Lower lobe of right lung (tissue), 2 donors: ENCODE data around the gene UQCR11. TPM values are rescaled to one million over a fixed set of nuclear protein-coding genes. Genes with fewer than 3 reads are reported as not detected.

Source experiments
- ATAC-seq, 2 donors: fragments of 200-7000 bp; cut with Tn5 transposase; one replicate each; pipeline ENCODE4 v1.9.1; 2020 to 2022; ENCODE audit warnings: mild to moderate bottlenecking in 2 of 2, moderate library complexity in 2 of 2
- DNase-seq: peaks from one replicate; pipeline ENCODE4 v3.0.0-alpha.2; 2020
- H3K27ac ChIP-seq: fragments of 200-600 bp; one replicate; pipeline ENCODE4 v1.8.0; 2022
- H3K27me3 ChIP-seq: fragments of 200-600 bp; one replicate; pipeline ENCODE4 v1.8.0; 2022; ENCODE audit warnings: low read depth
- H3K36me3 ChIP-seq: fragments of 200-600 bp; one replicate; pipeline ENCODE4 v1.8.0; 2022; ENCODE audit warnings: mild to moderate bottlenecking
- H3K4me1 ChIP-seq: fragments of 200-600 bp; one replicate; pipeline ENCODE4 v1.8.0; 2022
- H3K4me3 ChIP-seq: fragments of 200-600 bp; one replicate; pipeline ENCODE4 v1.8.0; 2022; ENCODE audit warnings: mild to moderate bottlenecking
- H3K9me3 ChIP-seq: fragments of 200-600 bp; one replicate; pipeline ENCODE4 v1.8.0; 2022
- intact Hi-C: fragments of 100-400 bp; cut with DNase I; formaldehyde crosslinking; loops from one replicate; pipeline ENCODE4 v1.11.0; 2022
- total RNA-seq: library from RNA; stranded (reverse); fragmentation: NEBNext Ultra II Directional; extraction: Animal tissue kit (Norgen Biotek cat#: 25700); gene quantifications from one replicate; pipeline ENCODE4 v1.2.1, GENCODE V29; 2021
- TF ChIP-seq, protein P1 (sequence below): fragments of 200-600 bp; IDR thresholded peaks from one replicate; pipeline ENCODE4 v1.8.0; 2022; ENCODE audit warnings: antibody characterized with exemption, mild to moderate bottlenecking
- donor health status: DM: no; HTN: yes; CAD: no; lungs with severe emphysema.

Gene UQCR11
- total RNA-seq, 1 donor from 2014 or later = 164 TPM

DNA sequence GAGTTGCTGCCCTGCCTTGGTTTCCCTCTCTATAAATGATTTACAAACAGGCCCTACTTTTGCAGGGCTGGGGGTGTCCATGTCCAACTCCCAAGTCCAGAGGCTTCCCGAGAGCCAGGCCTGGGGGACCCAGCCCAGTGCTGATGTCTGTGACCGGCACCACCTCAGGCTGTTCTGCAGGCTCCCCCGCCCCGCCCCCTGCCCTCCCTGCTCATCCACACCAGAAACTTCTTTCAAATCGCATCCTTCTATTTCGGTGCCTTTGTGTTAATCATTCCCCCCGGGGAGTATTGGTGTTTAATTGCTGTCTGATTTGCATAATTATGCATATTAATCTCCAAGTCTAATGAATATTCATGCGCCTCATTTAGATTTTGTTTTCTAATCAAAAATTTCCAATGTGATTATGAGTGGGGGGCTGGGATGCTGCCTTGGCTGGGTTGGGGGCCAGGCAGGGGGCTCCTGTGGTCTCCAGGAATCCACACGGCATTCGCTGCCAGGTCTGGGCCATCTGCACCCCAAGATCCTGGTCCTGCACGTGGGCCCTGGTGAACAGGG, 28.1 kb upstream of the UQCR11 start:
- intact Hi-C loops = no loop called here
- H3K4me3 ChIP-seq = no peak overlapping the region
- no peaks in the 10 kb centered on the region for H3K4me1 ChIP-seq
- no peaks in the 10 kb centered on the region for H3K9me3 ChIP-seq
- TF ChIP-seq, protein P1, sequence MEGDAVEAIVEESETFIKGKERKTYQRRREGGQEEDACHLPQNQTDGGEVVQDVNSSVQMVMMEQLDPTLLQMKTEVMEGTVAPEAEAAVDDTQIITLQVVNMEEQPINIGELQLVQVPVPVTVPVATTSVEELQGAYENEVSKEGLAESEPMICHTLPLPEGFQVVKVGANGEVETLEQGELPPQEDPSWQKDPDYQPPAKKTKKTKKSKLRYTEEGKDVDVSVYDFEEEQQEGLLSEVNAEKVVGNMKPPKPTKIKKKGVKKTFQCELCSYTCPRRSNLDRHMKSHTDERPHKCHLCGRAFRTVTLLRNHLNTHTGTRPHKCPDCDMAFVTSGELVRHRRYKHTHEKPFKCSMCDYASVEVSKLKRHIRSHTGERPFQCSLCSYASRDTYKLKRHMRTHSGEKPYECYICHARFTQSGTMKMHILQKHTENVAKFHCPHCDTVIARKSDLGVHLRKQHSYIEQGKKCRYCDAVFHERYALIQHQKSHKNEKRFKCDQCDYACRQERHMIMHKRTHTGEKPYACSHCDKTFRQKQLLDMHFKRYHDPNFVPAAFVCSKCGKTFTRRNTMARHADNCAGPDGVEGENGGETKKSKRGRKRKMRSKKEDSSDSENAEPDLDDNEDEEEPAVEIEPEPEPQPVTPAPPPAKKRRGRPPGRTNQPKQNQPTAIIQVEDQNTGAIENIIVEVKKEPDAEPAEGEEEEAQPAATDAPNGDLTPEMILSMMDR = no peak
- no peak for DNase-seq
- no peak for ATAC-seq
- no peaks in the 10 kb centered on the region for H3K27me3 ChIP-seq
- peaks cover 48% of the 10 kb centered on the region for H3K36me3 ChIP-seq
- no peak overlapping the region for H3K27ac ChIP-seq

DNA sequence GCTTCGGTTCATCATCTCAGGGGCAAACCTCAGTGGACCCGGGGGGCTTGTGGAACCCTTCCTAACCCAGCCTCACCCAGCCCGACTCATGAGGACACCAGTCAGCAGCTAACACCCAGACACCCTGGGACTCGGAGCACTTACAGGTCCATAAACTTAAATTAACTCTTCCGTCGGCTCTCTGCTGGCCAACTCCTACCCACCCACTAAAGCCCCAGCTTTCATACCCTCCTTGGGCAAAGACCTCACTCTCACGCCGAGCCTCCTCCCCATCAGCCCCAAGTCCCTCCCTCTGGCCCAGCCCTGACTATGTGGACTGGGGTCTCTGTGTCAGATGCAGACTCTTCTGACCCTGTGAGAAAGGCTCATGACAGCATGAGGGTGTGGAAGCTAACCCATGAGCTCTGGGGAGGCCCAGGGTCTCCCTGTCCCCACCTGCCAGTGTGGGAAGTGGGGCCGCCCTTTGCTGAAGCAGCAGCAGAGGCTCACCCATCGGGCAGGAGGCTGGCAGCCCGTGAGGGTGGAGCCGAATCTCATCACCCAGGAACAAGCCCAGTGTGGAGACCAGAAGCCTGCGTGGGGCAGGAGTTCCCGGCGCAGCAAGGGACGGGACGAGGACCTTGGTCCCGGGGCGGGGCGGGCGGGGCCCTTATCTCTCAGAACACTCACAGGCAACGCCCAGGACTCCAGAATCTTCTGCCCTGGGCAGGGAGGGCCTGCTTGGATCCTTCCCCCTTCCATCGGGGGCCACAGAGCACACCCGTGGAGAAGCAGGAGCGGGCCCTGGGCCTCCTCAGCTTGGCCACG, 27.4 kb upstream of the UQCR11 start:
- Histone ChIP-seq H3K4me1 (no peaks in the 10 kb centered on the region), H3K4me3 (no peak overlapping the region), H3K9me3 (no peaks in the 10 kb centered on the region), H3K27ac (no peak overlapping the region), H3K27me3 (no peaks in the 10 kb centered on the region), H3K36me3 (peaks cover 43% of the 10 kb centered on the region)
- DNase-seq = no peak
- intact Hi-C loops = no loop called here
- no peak for ATAC-seq
- TF ChIP-seq, protein P1 = no peak

DNA sequence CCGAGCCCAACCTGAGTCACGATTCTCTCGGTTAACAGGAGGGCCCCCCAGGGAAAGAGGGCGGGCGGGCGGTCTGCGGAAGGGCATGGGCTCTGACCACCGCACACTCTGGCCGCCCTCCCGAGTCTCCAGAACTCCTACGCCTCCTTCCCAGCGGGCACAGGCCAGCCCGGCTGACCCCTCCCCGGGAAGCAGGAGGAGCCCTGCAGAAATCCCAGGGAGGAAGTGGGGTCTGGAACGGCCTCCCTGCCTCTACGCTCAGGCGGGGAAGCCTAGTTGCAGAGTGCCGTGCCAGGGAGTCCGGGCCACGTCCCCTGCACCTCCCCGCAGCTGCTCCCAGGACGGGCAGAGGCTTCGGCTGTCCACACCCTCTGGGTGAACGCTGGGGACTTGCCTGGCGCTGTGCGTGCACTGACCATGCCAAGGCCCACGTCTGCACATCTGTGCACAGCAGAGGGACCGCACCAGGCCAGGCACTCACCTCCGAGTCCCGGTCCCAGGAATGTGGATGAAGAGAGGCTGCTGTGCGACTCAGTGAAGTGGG, 26.4 kb upstream of the UQCR11 start:
- Histone ChIP-seq H3K9me3 (no peaks in the 10 kb centered on the region), H3K36me3 (peaks cover 40% of the 10 kb centered on the region), H3K4me1 (no peaks in the 10 kb centered on the region), H3K27me3 (no peaks in the 10 kb centered on the region), H3K4me3 (no peak overlapping the region), H3K27ac (no peak overlapping the region)
- peak in 1 of 2 donors; percentile 27 for ATAC-seq
- TF ChIP-seq, protein P1 = no peak
- intact Hi-C loops = no loop called here
- DNase-seq = no peak

DNA sequence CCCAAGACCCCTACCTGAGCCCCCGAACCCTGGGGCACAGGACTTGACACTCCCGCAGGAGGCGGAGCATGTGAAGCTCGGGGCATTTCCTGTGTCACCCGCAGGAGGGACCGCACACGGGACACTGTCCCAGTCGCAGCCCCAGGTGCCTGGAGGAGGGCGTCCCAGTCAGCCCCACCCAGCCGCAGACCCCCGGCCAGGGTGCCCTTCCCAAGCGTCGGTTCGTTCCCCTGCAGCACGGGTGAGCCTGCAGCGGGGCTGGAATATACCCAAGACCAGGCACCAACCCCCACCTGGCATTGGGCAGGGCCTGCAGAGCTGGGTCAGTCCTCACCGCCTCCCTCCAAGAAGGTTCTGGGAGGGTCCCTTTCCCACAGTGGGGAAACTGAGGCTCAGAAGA, 25.5 kb upstream of the UQCR11 start:
- H3K4me3 ChIP-seq = no peak overlapping the region
- intact Hi-C loops = no loop called here
- peaks cover 40% of the 10 kb centered on the region for H3K36me3 ChIP-seq
- H3K9me3 ChIP-seq = no peaks in the 10 kb centered on the region
- no peak for ATAC-seq
- no peaks in the 10 kb centered on the region for H3K27me3 ChIP-seq
- no peak for DNase-seq
- H3K4me1 ChIP-seq = no peaks in the 10 kb centered on the region
- TF ChIP-seq, protein P1 = no peak
- no peak overlapping the region for H3K27ac ChIP-seq

DNA sequence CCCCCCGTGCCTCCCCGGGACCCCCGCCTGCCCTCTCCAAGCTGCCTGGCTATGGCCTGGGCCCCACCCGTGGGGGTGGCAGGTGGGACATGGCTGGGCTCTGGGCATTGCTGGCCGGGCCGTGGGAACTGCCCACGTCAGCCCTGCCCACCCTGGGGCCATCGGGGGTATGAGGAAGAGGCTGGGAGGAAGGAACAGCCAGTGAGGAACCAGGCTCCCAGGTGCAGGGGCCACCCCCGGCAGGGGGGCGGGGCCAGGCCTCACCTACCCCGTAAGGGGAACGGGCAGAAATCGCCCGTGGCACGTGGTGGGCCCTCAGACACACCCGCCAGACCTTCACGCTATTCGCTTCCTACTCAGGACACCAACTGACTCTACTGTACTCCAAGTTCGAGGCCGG, 24.8 kb upstream of the UQCR11 start:
- intact Hi-C loops = no loop called here
- no peaks in the 10 kb centered on the region for H3K9me3 ChIP-seq
- peaks cover 42% of the 10 kb centered on the region for H3K36me3 ChIP-seq
- H3K27ac ChIP-seq = no peak overlapping the region
- H3K27me3 ChIP-seq = no peaks in the 10 kb centered on the region
- DNase-seq (no peak), ATAC-seq (no peak)
- TF ChIP-seq, protein P1 = no peak
- H3K4me1 ChIP-seq = no peaks in the 10 kb centered on the region
- H3K4me3 ChIP-seq = no peak overlapping the region
